B cell (primary cell): ENCODE measurements around the gene ZNF445.

Experiments used
- EZH2 ChIP-seq: IDR thresholded peaks from 2 replicates; pipeline ENCODE4 v1.6.1; 2012; ENCODE audit warnings: borderline replicate concordance, low read depth, mild to moderate bottlenecking, moderate library complexity, low read length; ENCODE audit not compliant: insufficient read depth, poor library complexity, severe bottlenecking
- TF ChIP-seq, protein P1 (sequence below): fragments of 200-600 bp; IDR thresholded peaks from one replicate; pipeline ENCODE4 v1.8.0; 2022; ENCODE audit warnings: antibody characterized with exemption, mild to moderate bottlenecking

DNA sequence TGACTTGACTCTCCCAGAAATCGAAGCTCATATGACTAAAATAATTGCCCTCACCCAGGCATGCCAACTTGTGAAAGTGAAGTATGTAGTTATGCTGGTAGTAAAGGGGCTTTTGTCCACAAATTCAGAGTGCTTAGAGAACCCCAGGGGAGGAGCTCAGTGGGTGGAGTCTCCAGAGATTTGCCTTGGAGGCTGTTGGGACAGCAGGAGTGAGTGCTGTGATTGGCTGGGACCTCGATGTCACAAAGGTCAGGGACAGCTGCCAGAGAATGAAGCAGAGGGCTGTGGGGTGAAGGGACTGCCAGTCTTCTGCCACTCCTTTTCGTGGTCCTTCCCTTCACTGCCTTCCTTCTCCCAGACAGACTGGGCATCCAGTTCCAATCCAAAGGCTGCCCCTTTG, 49.8 kb downstream of the ZNF445 start:
- TF ChIP-seq, protein P1, sequence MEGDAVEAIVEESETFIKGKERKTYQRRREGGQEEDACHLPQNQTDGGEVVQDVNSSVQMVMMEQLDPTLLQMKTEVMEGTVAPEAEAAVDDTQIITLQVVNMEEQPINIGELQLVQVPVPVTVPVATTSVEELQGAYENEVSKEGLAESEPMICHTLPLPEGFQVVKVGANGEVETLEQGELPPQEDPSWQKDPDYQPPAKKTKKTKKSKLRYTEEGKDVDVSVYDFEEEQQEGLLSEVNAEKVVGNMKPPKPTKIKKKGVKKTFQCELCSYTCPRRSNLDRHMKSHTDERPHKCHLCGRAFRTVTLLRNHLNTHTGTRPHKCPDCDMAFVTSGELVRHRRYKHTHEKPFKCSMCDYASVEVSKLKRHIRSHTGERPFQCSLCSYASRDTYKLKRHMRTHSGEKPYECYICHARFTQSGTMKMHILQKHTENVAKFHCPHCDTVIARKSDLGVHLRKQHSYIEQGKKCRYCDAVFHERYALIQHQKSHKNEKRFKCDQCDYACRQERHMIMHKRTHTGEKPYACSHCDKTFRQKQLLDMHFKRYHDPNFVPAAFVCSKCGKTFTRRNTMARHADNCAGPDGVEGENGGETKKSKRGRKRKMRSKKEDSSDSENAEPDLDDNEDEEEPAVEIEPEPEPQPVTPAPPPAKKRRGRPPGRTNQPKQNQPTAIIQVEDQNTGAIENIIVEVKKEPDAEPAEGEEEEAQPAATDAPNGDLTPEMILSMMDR, result no peak
- TF ChIP-seq EZH2, result no peak
